CD4-positive, alpha-beta T cell (primary cell): ENCODE data around the gene KRTCAP3. TPM values are rescaled to one million over a fixed set of nuclear protein-coding genes. Genes with fewer than 3 reads are reported as not detected.

Experiments
- ATAC-seq: fragments of 200-7000 bp; cut with Tn5 transposase; one replicate; pipeline ENCODE4 v1.10.0; 2022; ENCODE audit warnings: mild to moderate bottlenecking; ENCODE audit not compliant: poor library complexity
- CTCF ChIA-PET: fragments of 350-600 bp; sonication (Branson Sonifier 250); formaldehyde crosslinking; loops from one replicate; lab custom pipeline; 2021; ENCODE audit warnings: antibody characterized with exemption, inconsistent platforms; lab: Charles Lee
- POLR2A ChIA-PET: fragments of 350-600 bp; sonication (Branson Sonifier 250); formaldehyde crosslinking; loops from one replicate; lab custom pipeline; 2021; ENCODE audit warnings: antibody characterized with exemption, inconsistent platforms; lab: Charles Lee
- DNase-seq, 14 experiments: peaks; one replicate each; pipeline ENCODE4 v3.0.0-alpha.2; 2013 to 2020; ENCODE audit warnings: mixed read lengths in 2 of 14
- H3K27ac ChIP-seq, 2 donors: one replicate each; pipeline versions ENCODE4 v1.5.1 to v1.7.0; 2013; ENCODE audit warnings: low read length in 2 of 2, low read depth in 1 of 2, mild to moderate bottlenecking in 1 of 2
- H3K27me3 ChIP-seq, 2 experiments: 1 replicate in 1 of 2; 2 replicates in 1 of 2; pipeline versions ENCODE4 v1.6.1 to v1.7.0; 2013; ENCODE audit warnings: low read length in 2 of 2, control low read depth in 1 of 2, mild to moderate bottlenecking in 1 of 2, moderate library complexity in 1 of 2; ENCODE audit not compliant: insufficient read depth in 2 of 2, control insufficient read depth in 1 of 2
- H3K36me3 ChIP-seq: one replicate; pipeline ENCODE4 v1.6.1; 2013; ENCODE audit warnings: low read length, control low read depth; ENCODE audit not compliant: insufficient read depth
- H3K4me1 ChIP-seq: one replicate; pipeline ENCODE4 v1.6.1; 2013; ENCODE audit warnings: low read length, control low read depth; ENCODE audit not compliant: insufficient read depth
- H3K4me3 ChIP-seq: one replicate; pipeline ENCODE4 v1.5.1; 2013; ENCODE audit warnings: mild to moderate bottlenecking, low read length, moderate library complexity
- H3K9me3 ChIP-seq, 2 experiments: 1 replicate in 1 of 2; 2 replicates in 1 of 2; pipeline versions ENCODE4 v1.6.1 to v1.7.0; 2013; ENCODE audit warnings: low read length in 2 of 2, mild to moderate bottlenecking in 2 of 2, control low read depth in 1 of 2, moderate library complexity in 1 of 2; ENCODE audit not compliant: control insufficient read depth in 1 of 2, insufficient read depth in 1 of 2
- H3K27ac Mint-ChIP-seq: one replicate; pipeline ENCODE4 v1.8.0; 2020; ENCODE audit warnings: mixed read lengths
- H3K27me3 Mint-ChIP-seq: one replicate; pipeline ENCODE4 v1.8.0; 2021; ENCODE audit warnings: mixed read lengths
- H3K36me3 Mint-ChIP-seq: one replicate; pipeline ENCODE4 v1.8.0; 2021; ENCODE audit warnings: low read depth, mixed read lengths
- H3K4me1 Mint-ChIP-seq: one replicate; pipeline ENCODE4 v1.8.0; 2021; ENCODE audit warnings: low read depth, mixed read lengths
- H3K4me3 Mint-ChIP-seq: one replicate; pipeline ENCODE4 v1.8.0; 2020; ENCODE audit warnings: mild to moderate bottlenecking, mixed read lengths
- H3K9me3 Mint-ChIP-seq: one replicate; pipeline ENCODE4 v1.8.0; 2020; ENCODE audit warnings: mixed read lengths
- CTCF ChIP-seq: fragments of 200-600 bp; IDR thresholded peaks from one replicate; pipeline ENCODE4 v1.8.0; 2022; ENCODE audit warnings: antibody characterized with exemption, mild to moderate bottlenecking
- intact Hi-C, 2 experiments: fragments of 100-400 bp; cut with DNase I in 1 of 2; cut with micrococcal nuclease in 1 of 2; formaldehyde crosslinking; loops; one replicate each; pipeline versions ENCODE4 v1.15.1 to v1.9.0; 2023 to 2025; cut with DNase I, micrococcal nuclease
- total RNA-seq, 174 experiments: library from RNA in 2 of 174; stranded (reverse) in 2 of 174; gene quantifications; one replicate each; pipeline ENCODE4 v1.2.3 and lab custom pipeline; 2021 to 2026

Gene KRTCAP3
- total RNA-seq, 2 experiments from 2014 or later: 11.5 to 12.8 TPM

- no peak overlapping the region for H3K27ac ChIP-seq
- no peak overlapping the region for H3K4me3 Mint-ChIP-seq
- H3K36me3 ChIP-seq: peaks cover 16% of the 10 kb centered on the region
- ChIA-PET POLR2A (no interaction called here), CTCF (no interaction called here)
- no peak for TF ChIP-seq CTCF
- ATAC-seq: no peak
- H3K9me3 ChIP-seq: no peaks in the 10 kb centered on the region
- H3K27me3 Mint-ChIP-seq: no peaks in the 10 kb centered on the region
- intact Hi-C loops: no loop called here
- peaks cover 54% of the 10 kb centered on the region for H3K36me3 Mint-ChIP-seq
- no peaks in the 10 kb centered on the region for H3K4me1 Mint-ChIP-seq
- no peaks in the 10 kb centered on the region for H3K4me1 ChIP-seq
- no peaks in the 10 kb centered on the region for H3K27me3 ChIP-seq
- no peak overlapping the region for H3K4me3 ChIP-seq
- H3K9me3 Mint-ChIP-seq: no peaks in the 10 kb centered on the region
- DNase-seq: no peak
- no peak overlapping the region for H3K27ac Mint-ChIP-seq
Measured at GRCh38 chr2:27453968-27454367, 11.8 kb downstream of the KRTCAP3 start.

GRCh38 chr2:27461118-27461517 is 18.9 kb downstream of the KRTCAP3 start:
- intact Hi-C loops: no loop called here
- Histone ChIP-seq H3K27me3 (no peaks in the 10 kb centered on the region), H3K27ac (no peak overlapping the region), H3K4me1 (no peaks in the 10 kb centered on the region), H3K36me3 (peaks cover 13% of the 10 kb centered on the region), H3K4me3 (no peak overlapping the region), H3K9me3 (no peaks in the 10 kb centered on the region)
- no peak for TF ChIP-seq CTCF
- H3K36me3 Mint-ChIP-seq: peaks cover 14% of the 10 kb centered on the region
- no peak overlapping the region for H3K4me3 Mint-ChIP-seq
- H3K27ac Mint-ChIP-seq: no peak overlapping the region
- H3K27me3 Mint-ChIP-seq: no peaks in the 10 kb centered on the region
- POLR2A ChIA-PET: no interaction called here
- H3K4me1 Mint-ChIP-seq: no peaks in the 10 kb centered on the region
- DNase-seq (no peak), ATAC-seq (no peak)
- CTCF ChIA-PET: no interaction called here
- no peaks in the 10 kb centered on the region for H3K9me3 Mint-ChIP-seq

GRCh38 chr2:27464443-27464842 is 22.3 kb downstream of the KRTCAP3 start:
- H3K4me3 ChIP-seq: no peak overlapping the region
- H3K4me1 ChIP-seq: no peaks in the 10 kb centered on the region
- intact Hi-C loops: no loop called here
- no peak overlapping the region for H3K27ac ChIP-seq
- peaks cover 4% of the 10 kb centered on the region for H3K36me3 ChIP-seq
- Mint-ChIP-seq H3K4me1 (no peaks in the 10 kb centered on the region), H3K27ac (no peak overlapping the region), H3K36me3 (peaks cover 4% of the 10 kb centered on the region), H3K9me3 (no peaks in the 10 kb centered on the region), H3K27me3 (no peaks in the 10 kb centered on the region), H3K4me3 (no peak overlapping the region)
- DNase-seq (no peak), ATAC-seq (no peak)
- ChIA-PET CTCF (interaction anchor here (0.7 kb wide), 1 partner anchor 16 kb away, joined by 3 read pairs; no protein-coding TSS in a partner anchor), POLR2A (no interaction called here)
- no peaks in the 10 kb centered on the region for H3K27me3 ChIP-seq
- no peak for TF ChIP-seq CTCF
- H3K9me3 ChIP-seq: no peaks in the 10 kb centered on the region
